Psoas muscle (tissue), 8 donors: Measurements from ENCODE around the gene EHHADH. TPM values are rescaled to one million over a fixed set of nuclear protein-coding genes. Genes with fewer than 3 reads are reported as not detected.

Experiments
- ATAC-seq, 4 donors: fragments of 200-7000 bp; cut with Tn5 transposase; one replicate each; pipeline ENCODE4 v1.9.1; 2020; ENCODE audit warnings: moderate library complexity in 3 of 4, mild to moderate bottlenecking in 2 of 4
- DNase-seq, 2 donors: peaks; one replicate each; pipeline ENCODE4 v3.0.0-alpha.2; 2020
- H3K27ac ChIP-seq: fragments of 200-600 bp; one replicate; pipeline ENCODE4 v1.8.0; 2022
- H3K27me3 ChIP-seq, 3 donors: fragments of 200-600 bp in 1 of 3; one replicate each; pipeline versions ENCODE4 v1.6.1 to v1.8.0; 2013 to 2022; ENCODE audit warnings: low read length in 2 of 3, mild to moderate bottlenecking in 2 of 3, moderate library complexity in 1 of 3; ENCODE audit not compliant: insufficient read depth in 3 of 3
- H3K36me3 ChIP-seq, 2 donors: fragments of 200-600 bp in 1 of 2; one replicate each; pipeline versions ENCODE4 v1.6.1 to v1.8.0; 2013 to 2022; ENCODE audit warnings: low read depth in 1 of 2, mild to moderate bottlenecking in 1 of 2, moderate library complexity in 1 of 2; ENCODE audit not compliant: insufficient read depth in 1 of 2
- H3K4me1 ChIP-seq: fragments of 200-600 bp; one replicate; pipeline ENCODE4 v1.8.0; 2022
- H3K4me3 ChIP-seq: fragments of 200-600 bp; one replicate; pipeline ENCODE4 v1.8.0; 2022; ENCODE audit warnings: mild to moderate bottlenecking
- H3K9me3 ChIP-seq: fragments of 200-600 bp; one replicate; pipeline ENCODE4 v1.8.0; 2022
- CTCF ChIP-seq: fragments of 200-600 bp; IDR thresholded peaks from one replicate; pipeline ENCODE4 v1.8.0; 2022; ENCODE audit warnings: antibody characterized with exemption
- WGBS, 3 donors: extraction: QIAGEN DNeasy Blood & Tissue Kit; methylation state at CpG; one replicate each; pipeline versions ENCODE4 v1.1.6 to v1.1.7; 2013; 5-methylcytosine and 5-hydroxymethylcytosine counted together
- intact Hi-C, 2 donors: fragments of 100-400 bp; cut with DNase I; formaldehyde crosslinking; loops; one replicate each; pipeline versions ENCODE4 v1.11.0 to v1.14.2; 2022
- polyA plus RNA-seq, 3 donors: library from polyadenylated mRNA; stranded (reverse); fragments of 200-250 nt; gene quantifications; one replicate each; pipeline ENCODE4 v1.2.3, GENCODE V29; 2013
- total RNA-seq, 4 donors: library from RNA; stranded (reverse); fragmentation: NEBNext Ultra II Directional in 2 of 4; extraction: Animal tissue kit (Norgen Biotek cat#: 25700) in 2 of 4; gene quantifications; one replicate each; pipeline versions ENCODE4 v1.2.1 to v1.2.4, GENCODE V29; 2021 to 2023
- donor health status: healthy with polysubstance abuse.
- donor health status: DM: no; HTN: no; CAD: no; lungs with moderate emphysema.
- donor health status: Bipolar disorder and iron deficiency.
- donor health status: healthy.
- donor health status: DM: yes; HTN: yes; CAD: no.
- donor health status: DM: no; HTN: no; CAD: no.
- donor health status: DM: no; HTN: no; CAD: no.
- donor health status: DM: yes; HTN: yes; CAD: no.

The EHHADH gene
- total and polyA plus RNA-seq, 7 donors: 0.65 to 7.2 (median 1.9) TPM

- no peaks in the 10 kb centered on the region for H3K4me1 ChIP-seq
- H3K4me3 ChIP-seq: no peak overlapping the region
- no peaks in the 10 kb centered on the region for H3K9me3 ChIP-seq
- intact Hi-C loops: no loop called here
- H3K27me3 ChIP-seq: no peaks in the 10 kb centered on the region
- no peaks in the 10 kb centered on the region for H3K36me3 ChIP-seq
- no peak overlapping the region for H3K27ac ChIP-seq
- ATAC-seq (no peak), DNase-seq (no peak)
- TF ChIP-seq CTCF: no peak
Observed at GRCh38 chr3:185225523-185225922, 28.3 kb downstream of the EHHADH start.

DNA sequence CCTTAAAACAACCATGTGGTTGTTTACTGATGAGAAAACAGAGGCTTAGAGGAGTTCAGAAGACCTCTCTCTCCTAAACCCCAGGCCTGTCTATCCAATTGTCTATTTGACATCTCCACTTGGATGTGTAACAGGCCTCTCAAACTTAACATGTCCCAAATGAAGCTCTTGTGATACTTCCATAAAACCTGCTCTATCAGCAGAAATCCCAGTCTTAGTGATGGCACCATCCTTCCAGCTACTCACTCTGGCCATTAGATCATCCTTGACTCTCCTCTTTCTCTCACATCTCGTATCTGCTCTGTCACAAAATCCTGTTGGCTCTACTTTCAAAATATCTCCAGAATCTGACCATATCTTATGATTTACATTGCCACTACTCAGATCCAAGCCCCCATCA lies 28.8 kb downstream of the EHHADH start:
- ATAC-seq: no peak
- 92 to 96% (median 95%) methylated on average over 1 of the region's 1 CpG for WGBS, 3 donors
- intact Hi-C loops: no loop called here
- Histone ChIP-seq H3K9me3 (no peaks in the 10 kb centered on the region), H3K27me3 (no peaks in the 10 kb centered on the region), H3K4me3 (no peak overlapping the region), H3K4me1 (no peaks in the 10 kb centered on the region), H3K36me3 (no peaks in the 10 kb centered on the region), H3K27ac (no peak overlapping the region)
- no peak for TF ChIP-seq CTCF
- DNase-seq: no peak

GRCh38 chr3:185221203-185221602 lies 32.6 kb downstream of the EHHADH start:
- intact Hi-C loops: no loop called here
- DNase-seq (no peak), ATAC-seq (no peak)
- TF ChIP-seq CTCF: no peak
- no peak overlapping the region for H3K4me3 ChIP-seq
- no peaks in the 10 kb centered on the region for H3K4me1 ChIP-seq
- H3K27me3 ChIP-seq: no peaks in the 10 kb centered on the region
- H3K36me3 ChIP-seq: no peaks in the 10 kb centered on the region
- H3K27ac ChIP-seq: no peak overlapping the region
- no peaks in the 10 kb centered on the region for H3K9me3 ChIP-seq

DNA sequence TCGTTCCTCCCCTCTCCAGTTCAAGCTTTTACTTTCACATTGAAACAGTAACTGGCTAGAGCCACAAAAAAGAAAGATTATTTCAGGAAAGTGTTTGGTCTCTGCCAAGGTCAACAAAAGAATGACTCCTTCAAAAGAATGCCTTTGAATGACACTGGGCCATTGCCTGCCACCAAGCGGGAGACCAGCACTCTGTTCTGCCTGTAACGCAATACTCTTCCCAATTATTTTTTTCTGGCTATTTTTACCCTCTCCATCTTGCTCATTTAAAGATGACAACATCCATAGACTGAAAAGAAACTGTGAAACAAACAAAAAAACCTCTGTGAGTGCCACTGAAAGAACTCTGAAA lies 37.3 kb downstream of the EHHADH start:
- ATAC-seq (no peak), DNase-seq (no peak)
- H3K27ac ChIP-seq: no peak overlapping the region
- H3K27me3 ChIP-seq: no peaks in the 10 kb centered on the region
- no peak for TF ChIP-seq CTCF
- intact Hi-C loops: no loop called here
- 36 to 52% (median 42%) methylated on average over 3 of the region's 3 CpGs for WGBS, 3 donors
- H3K4me3 ChIP-seq: peak overlapping the region; percentile 35
- no peaks in the 10 kb centered on the region for H3K36me3 ChIP-seq
- H3K4me1 ChIP-seq: no peaks in the 10 kb centered on the region
- H3K9me3 ChIP-seq: no peaks in the 10 kb centered on the region

DNA sequence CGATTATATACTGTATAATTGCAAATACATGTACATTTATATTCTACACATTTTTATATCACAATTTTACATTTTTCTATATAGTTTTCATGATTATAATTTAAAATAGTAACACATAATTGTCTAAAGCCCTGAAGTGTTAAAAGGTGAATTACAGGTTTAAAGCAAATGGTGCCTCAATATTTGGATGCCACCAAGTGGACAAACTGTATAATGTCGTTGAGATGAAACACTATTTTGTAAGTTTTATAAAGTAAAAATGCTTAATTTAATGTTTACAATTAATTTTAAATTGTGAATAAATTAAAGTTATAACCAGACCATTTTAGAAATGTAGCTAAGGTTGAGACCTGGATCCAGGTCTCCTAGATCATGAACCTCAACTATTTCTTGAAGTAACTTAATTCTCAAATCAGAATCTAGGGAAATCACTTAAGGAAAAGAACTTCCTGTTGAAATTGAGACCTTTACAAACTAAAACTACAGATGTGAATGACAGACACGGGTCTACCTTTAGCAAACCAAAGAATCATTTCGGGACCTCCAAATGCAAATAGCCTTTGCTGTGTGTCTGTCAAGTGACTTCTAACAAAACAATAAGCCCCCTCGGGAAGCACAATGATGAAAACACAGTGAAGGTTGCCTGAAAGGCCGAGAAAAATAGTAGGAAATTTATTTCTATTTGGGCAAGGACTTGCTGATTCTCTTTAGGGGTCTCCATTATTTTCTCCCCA lies 37.8 kb downstream of the EHHADH start:
- intact Hi-C loops: no loop called here
- H3K4me3 ChIP-seq: peak overlapping the region; percentile 35
- no peaks in the 10 kb centered on the region for H3K27me3 ChIP-seq
- peak; percentile 49 for TF ChIP-seq CTCF
- H3K4me1 ChIP-seq: no peaks in the 10 kb centered on the region
- no peak overlapping the region for H3K27ac ChIP-seq
- 23 to 25% (median 24%) methylated on average over 6 of the region's 6 CpGs for WGBS, 3 donors
- H3K36me3 ChIP-seq: no peaks in the 10 kb centered on the region
- ATAC-seq (no peak), DNase-seq (no peak)
- no peaks in the 10 kb centered on the region for H3K9me3 ChIP-seq
